Mesenteric fat pad (tissue), 1 donor: ENCODE results near the gene ALDH3B2. TPM values are rescaled to one million over a fixed set of nuclear protein-coding genes. Genes with fewer than 3 reads are reported as not detected.
"Not testable (repeated sequence)": the region's sequence is repeated elsewhere in the genome, so short reads cannot be mapped to it uniquely, and the experiment has no call there.

ENCODE experiments used
- DNase-seq: peaks from one replicate; pipeline ENCODE4 v3.0.0-alpha.2; 2020; ENCODE audit warnings: low spot score
- total RNA-seq: library from RNA; stranded (reverse); fragmentation: NEBNext Ultra II Directional; extraction: Animal tissue kit (Norgen Biotek cat#: 25700); gene quantifications from one replicate; pipeline ENCODE4 v1.2.1, GENCODE V29; 2021
- donor health status: DM: yes; HTN: yes; CAD: no.

The ALDH3B2 gene
- total RNA-seq, 1 donor from 2014 or later = not detected

GRCh38 chr11:67644472-67645418, 29.7 kb downstream of the ALDH3B2 start:
- DNase-seq = no peak

DNA sequence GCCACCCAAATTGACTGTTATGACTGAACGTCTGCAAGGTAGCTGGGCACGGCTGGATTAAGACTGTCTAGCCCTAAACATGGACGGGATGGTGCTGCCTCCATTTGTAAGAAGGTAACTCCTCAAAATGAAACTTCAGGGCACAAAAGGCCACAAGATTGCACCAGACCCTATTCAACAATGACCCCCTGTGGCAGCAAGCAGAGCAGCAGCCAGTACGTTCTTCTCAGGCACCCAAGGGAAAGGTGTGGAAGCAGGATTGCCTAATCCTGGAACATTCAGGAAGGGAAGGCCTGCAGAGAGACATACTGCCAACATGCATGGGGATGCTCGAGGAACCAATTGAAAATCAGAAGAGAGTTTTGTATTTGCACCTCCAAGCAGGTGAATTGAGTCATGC, 30.4 kb downstream of the ALDH3B2 start:
- no peak for DNase-seq

DNA sequence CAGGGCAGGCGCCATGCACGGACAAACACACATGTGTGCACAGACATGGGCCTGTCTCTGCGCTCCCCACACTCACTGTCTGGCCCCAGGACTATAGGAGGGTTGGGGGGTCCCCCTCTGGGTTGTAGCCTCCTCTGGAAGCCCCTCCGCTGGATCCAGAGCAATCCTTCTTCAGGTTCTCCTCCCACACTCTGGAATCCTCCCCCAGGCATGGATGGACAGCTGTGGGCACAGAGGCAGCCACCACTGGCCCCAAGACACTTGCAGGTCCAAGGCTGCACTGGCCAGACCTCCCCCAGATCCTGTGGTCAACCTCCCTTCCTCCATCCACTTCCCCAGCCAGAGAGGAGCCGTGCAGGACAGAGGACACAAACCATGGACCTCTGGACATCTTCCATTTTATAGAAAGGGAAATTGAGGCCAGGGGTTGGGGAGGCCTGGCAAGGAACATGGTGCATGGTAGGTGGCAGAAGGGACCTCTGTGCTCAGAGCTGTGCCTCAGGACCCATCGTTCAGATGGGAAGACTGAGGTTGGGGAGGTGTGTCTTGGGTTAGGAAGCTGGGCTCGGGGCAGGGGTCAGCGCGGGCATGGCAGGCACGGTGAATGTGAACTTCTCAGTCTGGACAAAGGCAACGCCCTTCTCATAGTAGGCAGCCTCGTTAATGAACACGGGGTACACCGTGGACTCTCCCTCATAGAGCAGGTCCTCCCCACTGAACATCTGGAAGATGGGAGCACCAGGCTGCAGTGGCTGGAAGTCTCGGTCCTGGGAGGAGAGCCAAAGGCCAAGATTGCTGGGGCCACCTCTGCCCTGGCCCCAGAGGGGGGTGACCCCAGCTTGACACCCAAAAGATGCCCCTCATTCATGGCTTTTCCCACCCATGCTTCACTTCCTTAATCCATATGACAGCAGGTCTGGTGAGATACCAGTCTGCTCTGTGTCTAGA, 32.0 kb downstream of the ALDH3B2 start:
- no peak for DNase-seq

- DNase-seq = no peak
Observed at GRCh38 chr11:67641338-67642172, 32.9 kb downstream of the ALDH3B2 start.

- no peak for DNase-seq
Observed at GRCh38 chr11:67640758-67641337, 33.6 kb downstream of the ALDH3B2 start.

DNA sequence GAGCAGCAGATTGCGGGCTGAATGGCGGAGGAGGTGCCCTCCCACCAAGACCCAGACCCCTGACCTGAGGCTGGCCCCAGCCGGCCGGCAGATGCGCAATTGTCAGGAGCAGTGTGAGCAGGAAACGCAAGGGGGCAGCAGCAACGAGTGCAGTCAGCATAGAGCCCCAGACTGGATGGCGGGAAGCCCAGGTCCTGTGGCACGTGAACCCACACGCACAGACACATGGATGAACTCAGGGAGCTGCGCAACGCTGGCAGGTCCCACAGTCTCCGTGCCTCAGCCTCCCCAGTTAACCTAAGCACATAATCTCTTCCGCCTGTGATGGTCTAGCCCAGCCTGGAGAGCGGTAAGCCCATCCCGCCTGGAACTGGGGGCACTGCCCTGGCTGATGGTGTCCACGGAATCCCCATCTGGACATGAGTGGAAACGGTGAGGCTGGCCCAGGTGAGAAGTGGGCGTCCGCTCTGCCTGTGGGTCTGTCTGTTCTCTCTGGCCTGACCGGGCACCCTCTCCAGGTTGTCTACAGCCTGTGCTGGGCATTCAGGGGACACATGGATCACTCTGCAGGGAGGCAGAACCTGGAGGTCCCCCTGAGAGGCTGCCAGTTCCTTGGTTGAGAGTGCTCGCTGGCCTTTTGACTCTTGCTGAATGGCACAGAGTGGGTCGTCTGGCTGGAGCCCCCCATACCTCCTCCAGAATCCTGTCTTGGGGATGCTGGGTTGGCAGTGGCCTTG, 34.2 kb downstream of the ALDH3B2 start:
- peak; percentile 86 for DNase-seq

DNA sequence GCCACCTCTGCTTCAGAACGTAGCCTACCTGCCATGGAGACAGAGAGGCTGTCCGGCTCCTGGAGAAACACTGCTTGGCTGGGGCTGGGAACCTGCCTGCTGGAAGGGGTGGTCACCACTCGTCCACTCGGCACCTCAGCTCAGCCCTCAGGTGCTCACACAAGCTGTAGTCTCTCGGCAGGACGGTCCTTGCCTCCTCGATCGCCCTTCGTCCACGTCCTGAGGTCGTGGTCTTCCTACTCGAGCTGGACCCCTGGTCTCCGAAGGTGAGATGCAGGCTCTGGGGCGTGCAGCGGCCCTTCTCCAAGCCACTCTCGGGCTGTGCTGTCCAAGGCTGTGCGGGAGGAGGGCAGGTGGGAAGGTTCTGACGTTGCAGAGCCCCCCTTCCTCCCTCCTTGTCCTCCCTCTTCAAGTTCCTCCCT, 35.0 kb downstream of the ALDH3B2 start, which contains the start of gene TBX10:
Gene TBX10, minus strand, starts transcription at position 326 of the 422 bp plus-strand sequence. Its CDS starts 291 bp downstream, at position 35.
- DNase-seq = no peak

DNA sequence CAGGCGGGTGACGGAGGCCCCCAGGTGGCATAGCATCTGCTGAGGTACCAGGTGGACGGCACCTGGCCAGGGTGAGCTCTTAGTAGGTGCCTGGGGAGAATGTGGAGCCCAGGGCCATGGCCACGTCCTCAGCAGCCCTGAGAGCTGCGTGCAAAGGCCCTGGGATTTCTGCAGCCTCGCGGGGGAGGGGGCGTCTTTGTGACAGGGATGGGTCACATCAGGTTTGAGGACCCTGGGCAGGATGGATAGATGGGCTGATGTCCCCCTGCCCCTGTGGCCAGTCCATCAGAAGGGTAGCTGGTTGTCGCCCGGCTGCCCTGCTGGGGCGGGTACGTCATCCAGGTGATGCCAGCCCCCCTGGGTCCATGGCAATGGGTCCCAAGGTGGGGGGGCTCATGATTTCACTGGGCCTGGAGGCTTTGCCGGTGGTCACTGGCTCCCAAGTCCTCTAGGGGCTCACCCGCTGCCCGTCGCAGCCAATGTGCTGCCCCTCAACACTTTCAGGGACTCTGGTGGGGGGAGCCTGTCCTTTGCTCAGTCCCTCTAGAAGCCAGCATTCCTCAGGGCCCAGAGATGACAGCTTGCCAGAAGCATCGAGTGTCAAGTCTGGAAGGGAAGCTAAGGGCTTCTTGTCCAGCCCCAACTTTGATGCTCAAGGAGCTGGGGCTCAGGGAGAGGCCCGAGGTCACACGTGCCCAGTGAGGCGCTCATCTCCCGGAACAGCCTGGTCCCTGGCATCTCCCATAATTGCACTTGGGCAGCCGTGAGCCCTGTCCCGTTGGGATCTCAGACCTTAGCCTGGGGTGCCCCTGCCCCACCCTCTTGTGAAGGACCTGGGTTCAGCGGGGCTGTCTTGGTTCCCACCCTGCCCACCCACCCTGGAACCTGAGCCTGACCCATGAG, 35.6 kb downstream of the ALDH3B2 start:
- DNase-seq = no peak

DNA sequence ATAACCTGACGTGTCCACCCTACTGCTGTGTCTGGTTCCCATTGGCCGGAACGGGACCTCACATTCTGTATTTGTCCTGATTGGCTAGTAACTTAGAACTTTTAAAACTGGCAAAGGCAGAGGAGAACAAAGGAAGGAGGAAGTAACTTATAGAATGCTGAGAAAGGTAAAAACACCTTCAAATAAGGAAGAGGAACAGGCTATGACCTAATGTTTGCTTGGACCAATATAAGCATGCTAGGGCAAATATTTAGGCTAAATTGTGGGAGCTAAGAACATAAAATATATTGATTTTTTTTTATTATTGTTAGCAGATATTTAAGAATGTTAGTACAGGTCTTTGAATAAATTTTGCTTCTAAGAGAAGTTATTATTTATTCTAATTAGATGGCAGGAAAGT, 37.0 kb downstream of the ALDH3B2 start:
- not testable (repeated sequence) for DNase-seq

DNA sequence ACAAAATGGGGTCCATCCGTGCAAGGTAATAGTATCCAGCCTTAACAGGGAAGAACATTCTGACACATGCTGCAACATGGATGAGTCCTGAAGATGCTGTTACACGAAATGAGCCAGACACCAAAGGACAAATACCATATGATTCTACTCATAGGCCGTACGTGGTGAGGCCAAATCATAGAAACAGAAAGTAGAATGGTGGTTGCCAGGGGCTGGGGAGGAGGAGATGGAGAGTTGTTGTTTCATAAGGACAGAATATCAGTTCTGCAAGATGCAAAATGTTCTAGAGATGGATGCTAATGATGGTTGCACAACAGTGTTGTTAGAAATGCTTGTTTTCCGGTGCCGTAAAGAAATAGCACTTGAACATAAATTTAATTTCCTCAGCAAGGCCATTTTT, 37.5 kb downstream of the ALDH3B2 start:
- no peak for DNase-seq

DNA sequence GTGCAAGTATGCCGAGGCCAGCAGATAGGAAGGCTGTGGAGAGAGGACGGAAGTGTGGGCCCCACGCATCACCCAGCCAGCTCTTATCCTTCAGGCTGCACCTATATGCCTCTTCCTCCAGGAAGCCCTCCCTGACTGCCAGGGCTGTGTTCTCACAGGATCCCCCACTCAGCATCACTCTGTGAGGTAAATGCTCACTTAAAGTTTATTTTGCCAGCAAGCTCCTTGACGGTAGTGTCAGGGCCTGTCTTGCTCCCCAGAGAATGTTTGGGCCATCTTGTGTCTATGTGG, 39.2 kb downstream of the ALDH3B2 start:
- DNase-seq = no peak

DNA sequence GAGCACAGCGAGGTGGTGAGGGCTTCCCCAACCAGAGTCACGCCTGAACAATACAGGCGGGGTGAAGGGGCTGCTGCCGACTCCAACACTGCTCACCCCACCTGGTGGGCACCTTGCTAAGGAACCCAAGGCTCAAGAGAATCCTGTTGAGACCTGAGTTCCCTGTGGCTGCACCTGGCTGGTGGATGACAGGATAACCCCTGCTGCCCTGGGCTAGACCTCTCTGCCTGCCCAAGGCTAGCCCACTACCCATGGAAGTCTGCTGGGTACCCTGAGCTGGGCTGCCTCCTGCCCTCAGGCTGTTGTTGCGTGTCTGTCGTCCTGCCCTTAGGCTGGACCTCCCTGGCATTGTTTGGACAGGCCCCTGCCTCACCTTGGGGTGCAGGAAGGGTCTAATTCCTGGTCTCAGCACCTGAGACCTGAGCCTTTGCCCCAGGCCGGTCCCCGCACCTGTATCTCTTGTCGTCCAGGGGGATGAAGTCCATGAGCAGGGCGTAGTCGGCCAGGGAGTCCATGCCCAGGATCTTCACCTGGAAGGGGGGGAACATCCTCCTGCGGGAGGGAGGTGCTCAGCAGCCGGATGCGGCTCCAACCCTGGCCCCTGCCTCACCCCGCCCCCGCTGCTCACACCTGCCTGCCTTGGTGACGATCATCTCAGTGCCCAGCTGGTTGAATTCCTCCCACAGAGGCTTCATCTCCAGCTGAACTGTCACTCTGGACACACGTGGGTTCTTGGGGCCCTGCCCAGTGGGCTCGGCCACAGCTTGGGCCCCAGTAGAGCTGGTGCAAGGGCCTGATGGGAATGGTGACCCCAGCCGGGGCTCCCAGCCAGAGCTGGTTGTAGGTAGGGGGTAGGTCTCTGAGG, 39.8 kb downstream of the ALDH3B2 start:
- no peak for DNase-seq

GRCh38 chr11:67633758-67634365, 40.6 kb downstream of the ALDH3B2 start:
- peak; percentile 87 for DNase-seq

DNA sequence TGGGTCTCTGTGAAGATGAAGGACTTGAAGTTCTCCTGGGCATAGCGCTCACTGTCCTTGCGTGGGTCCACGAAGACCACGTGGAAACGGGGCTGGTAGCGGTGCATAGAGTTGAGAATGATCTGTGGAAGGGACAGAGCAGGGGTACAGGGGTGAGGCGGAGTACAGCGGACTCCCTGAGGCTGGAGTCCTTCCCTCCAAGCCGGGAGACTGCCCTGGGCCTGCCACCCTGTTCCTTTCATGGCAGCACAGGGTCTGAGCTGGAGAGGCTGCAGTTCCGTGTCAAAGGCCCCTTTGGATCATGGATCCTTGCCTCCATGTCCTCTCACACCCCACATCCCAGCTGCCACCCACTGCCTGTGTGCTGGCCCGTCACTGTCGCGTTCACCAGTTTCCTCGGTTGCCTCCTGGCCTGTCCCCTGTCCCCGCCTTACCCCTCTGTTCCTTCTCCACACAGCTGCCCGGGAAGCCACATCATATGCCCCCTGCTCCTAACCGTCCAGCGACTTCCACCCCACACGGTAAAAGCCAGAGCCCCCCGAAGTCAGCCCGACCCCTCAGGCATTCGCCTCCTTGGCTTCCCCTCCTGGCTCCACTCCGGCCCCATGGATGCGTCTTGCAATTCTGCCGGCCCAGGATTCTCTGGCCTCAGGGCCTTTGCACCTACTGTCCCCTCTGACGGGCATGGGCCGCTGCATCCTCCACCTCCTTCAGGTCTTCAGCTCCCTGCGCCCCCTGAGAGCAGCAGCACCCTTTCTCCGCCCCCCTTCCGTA, 41.3 kb downstream of the ALDH3B2 start:
- peak; percentile 87 for DNase-seq

DNA sequence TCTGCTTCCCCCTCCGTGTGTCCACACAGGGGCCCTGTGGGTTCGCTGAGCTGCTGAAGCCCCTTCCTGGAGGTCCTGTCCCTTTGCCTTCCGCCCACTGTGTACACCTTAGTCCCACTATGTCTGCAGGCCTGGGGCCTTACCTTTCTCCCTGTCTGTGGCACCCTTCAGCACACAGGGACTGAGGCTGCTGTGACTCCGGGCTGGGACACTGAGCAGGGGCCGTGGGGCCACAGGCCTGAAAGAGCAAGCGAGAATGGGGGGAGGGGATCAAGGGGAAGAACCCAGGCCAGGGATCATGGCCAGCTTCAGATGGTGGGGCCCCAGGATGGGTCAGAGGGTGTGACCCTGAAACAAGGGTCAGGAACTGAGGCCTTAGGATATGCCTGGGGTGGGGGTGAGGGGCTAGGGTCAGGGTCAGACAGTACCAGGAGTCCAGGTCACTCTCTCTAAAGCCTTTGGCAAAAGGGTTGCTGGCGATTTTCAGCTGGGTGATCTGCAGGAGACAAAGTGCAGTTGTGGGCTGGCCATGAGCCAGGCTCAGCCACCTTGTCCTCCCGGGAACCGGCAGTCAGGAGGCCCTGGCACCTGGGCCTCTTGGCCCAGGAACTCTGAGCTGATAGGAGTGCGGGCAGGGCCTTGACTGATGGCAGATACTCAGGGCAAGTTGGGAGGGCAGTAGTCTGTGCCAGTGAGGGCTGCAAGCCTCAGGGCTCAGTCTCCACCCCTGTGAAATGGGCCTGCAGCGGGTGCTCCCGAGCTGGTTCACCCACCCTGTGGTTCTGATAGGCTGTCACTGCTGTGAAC, 42.0 kb downstream of the ALDH3B2 start:
- no peak for DNase-seq

GRCh38 chr11:67631853-67632174, 42.6 kb downstream of the ALDH3B2 start:
- no peak for DNase-seq
